Measurements from ENCODE around the gene MCAT.
"Not testable (repeated sequence)": the region's sequence is repeated elsewhere in the genome, so short reads cannot be mapped to it uniquely, and the experiment has no call there.

GRCh38 chr22:43146332-43146731 lies 3.1 kb upstream of the MCAT start:
- not testable (repeated sequence) for TF ChIP-seq CTCF, EZH2 (IDR thresholded peaks at IDR 0.05)
